GM23248 (cell line): ENCODE results near the gene SEZ6L. TPM values are rescaled to one million over a fixed set of nuclear protein-coding genes. Genes with fewer than 3 reads are reported as not detected.

Experiments used
- DNase-seq: peaks from one replicate; pipeline ENCODE4 v3.0.0-alpha.2; 2015
- H2AFZ ChIP-seq: fragments of 200-600 bp; sonication (generic); 2 replicates; pipeline ENCODE4 v1.6.1; 2016; ENCODE audit warnings: antibody characterized with exemption
- H3F3A ChIP-seq: fragments of 200-600 bp; sonication (generic); 2 replicates; pipeline ENCODE4 v1.6.1; 2016; ENCODE audit warnings: mild to moderate bottlenecking, antibody characterized with exemption, mixed run types; ENCODE audit not compliant: insufficient read depth
- H3K27ac ChIP-seq: fragments of 200-600 bp; sonication (generic); 2 replicates; pipeline ENCODE4 v1.5.1; 2016; ENCODE audit warnings: mild to moderate bottlenecking
- H3K27me3 ChIP-seq: fragments of 200-600 bp; sonication (generic); replicated peaks from 2 replicates; pipeline ENCODE4 v1.6.1; 2016; ENCODE audit warnings: mild to moderate bottlenecking; ENCODE audit not compliant: insufficient read depth
- H3K36me3 ChIP-seq: fragments of 200-600 bp; sonication (generic); 2 replicates; pipeline ENCODE4 v1.6.1; 2016; ENCODE audit warnings: low read depth, mild to moderate bottlenecking
- H3K4me1 ChIP-seq: fragments of 200-600 bp; sonication (generic); 2 replicates; pipeline ENCODE4 v1.6.1; 2016; ENCODE audit warnings: mild to moderate bottlenecking; ENCODE audit not compliant: insufficient read depth
- H3K4me2 ChIP-seq: fragments of 200-600 bp; sonication (generic); one replicate; pipeline ENCODE4 v1.6.1; 2016; ENCODE audit warnings: mild to moderate bottlenecking; ENCODE audit not compliant: unreplicated experiment
- H3K4me3 ChIP-seq: fragments of 200-600 bp; sonication (generic); 2 replicates; pipeline ENCODE4 v1.5.1; 2016; ENCODE audit warnings: mild to moderate bottlenecking
- H3K79me2 ChIP-seq: fragments of 200-600 bp; sonication (generic); 2 replicates; pipeline ENCODE4 v1.6.1; 2016; ENCODE audit warnings: mild to moderate bottlenecking; ENCODE audit not compliant: insufficient read depth
- H3K9ac ChIP-seq: fragments of 200-600 bp; sonication (generic); 2 replicates; pipeline ENCODE4 v1.6.1; 2016; ENCODE audit warnings: mild to moderate bottlenecking
- H3K9me2 ChIP-seq: fragments of 200-600 bp; sonication (generic); 2 replicates; pipeline ENCODE4 v1.6.1; 2016; ENCODE audit warnings: mixed run types, mild to moderate bottlenecking, moderate library complexity; ENCODE audit not compliant: insufficient read depth
- H3K9me3 ChIP-seq: fragments of 200-600 bp; sonication (generic); one replicate; pipeline ENCODE4 v1.6.1; 2017; ENCODE audit warnings: low read depth
- H4K20me1 ChIP-seq: fragments of 200-600 bp; sonication (generic); 2 replicates; pipeline ENCODE4 v1.6.0; 2016; ENCODE audit not compliant: insufficient read depth
- EZH2 ChIP-seq: fragments of 200-600 bp; sonication (generic); IDR thresholded peaks from 2 replicates; pipeline ENCODE4 v1.6.1; 2018; ENCODE audit warnings: antibody characterized with exemption, mild to moderate bottlenecking; ENCODE audit not compliant: insufficient read depth, poor library complexity, severe bottlenecking
- EZH2phosphoT487 ChIP-seq: fragments of 200-600 bp; sonication (generic); IDR thresholded peaks from 2 replicates; pipeline ENCODE4 v1.6.1; 2018; ENCODE audit warnings: antibody characterized with exemption, moderate library complexity, mild to moderate bottlenecking, low read depth; ENCODE audit not compliant: insufficient read depth
- WGBS, 2 experiments: methylation state at CpG; one replicate each; pipeline ENCODE4 v1.1.6; 2015 to 2017; ENCODE audit warnings: low lambda C conversion rate in 2 of 2, low coverage in 1 of 2; ENCODE audit errors: missing lambda C conversion rate in 2 of 2; 5-methylcytosine and 5-hydroxymethylcytosine counted together
- in situ Hi-C: fragments of 300-500 bp; cut with MboI; formaldehyde crosslinking; loops from 2 replicates; pipeline ENCODE4 v1.15.0; 2020
- polyA plus RNA-seq: library from polyadenylated mRNA; unstranded; fragments of >200 nt; fragmentation: Nextera tagmentation; extraction: Ambion mirVana; gene quantifications from 2 replicates; pipeline ENCODE4 v1.2.1, GENCODE V29; 2016
- total RNA-seq: library from RNA; depleted of rRNA; stranded (reverse); fragments of >200 nt; shearing (Covaris generic); gene quantifications from 2 replicates; pipeline ENCODE4 v1.2.3, GENCODE V29; 2014

SEZ6L gene
- total and polyA plus RNA-seq, 2 experiments from 2014 or later = under 0.01 to 0.18 TPM

GRCh38 chr22:26162926-26163325, 6.3 kb upstream of the SEZ6L start:
- Histone ChIP-seq H3K27ac (no peak overlapping the region), H4K20me1 (no peaks in the 10 kb centered on the region)
- 27 to 32% methylated on average over 4 of the region's 4 CpGs for WGBS, 2 experiments

GRCh38 chr22:26164174-26164573, 5.1 kb upstream of the SEZ6L start:
- Histone ChIP-seq H4K20me1 (no peaks in the 10 kb centered on the region), H3K9ac (no peak overlapping the region), H3K27me3 (peaks cover 5% of the 10 kb centered on the region; the same call in 1 of the 2 replicates), H3K27ac (no peak overlapping the region), H3K9me2 (no peaks in the 10 kb centered on the region), H3K4me3 (no peak overlapping the region), H3K36me3 (no peaks in the 10 kb centered on the region), H3K79me2 (no peaks in the 10 kb centered on the region), H3K4me2 (no peak overlapping the region), H2AFZ (no peak overlapping the region), H3F3A (no peaks in the 10 kb centered on the region), H3K9me3 (no peaks in the 10 kb centered on the region), H3K4me1 (no peaks in the 10 kb centered on the region)
- TF ChIP-seq EZH2phosphoT487 (no peak), EZH2 (no peak)
- 14 to 17% methylated on average over 8 of the region's 8 CpGs for WGBS, 2 experiments
- in situ Hi-C loops = no loop called here
- DNase-seq = no peak

More at GRCh38 chr22:26162926-26163325, 6.3 kb upstream of the SEZ6L start:
- Histone ChIP-seq H2AFZ (no peak overlapping the region), H3K36me3 (no peaks in the 10 kb centered on the region), H3K9ac (no peak overlapping the region), H3K9me3 (no peaks in the 10 kb centered on the region), H3K4me3 (no peak overlapping the region), H3K4me2 (no peak overlapping the region), H3F3A (no peaks in the 10 kb centered on the region), H3K79me2 (no peaks in the 10 kb centered on the region), H3K4me1 (no peaks in the 10 kb centered on the region), H3K27me3 (peaks cover 5% of the 10 kb centered on the region; the same call in 1 of the 2 replicates), H3K9me2 (no peaks in the 10 kb centered on the region)
- DNase-seq = no peak
- TF ChIP-seq EZH2phosphoT487 (no peak), EZH2 (no peak)
- in situ Hi-C loops = no loop called here

GRCh38 chr22:26168330-26168851, 871 bp upstream of the SEZ6L start:
- Histone ChIP-seq H2AFZ (no peak overlapping the region), H3K79me2 (no peaks in the 10 kb centered on the region), H3K36me3 (no peaks in the 10 kb centered on the region), H3K27me3 (peaks cover 24% of the 10 kb centered on the region), H3K27ac (no peak overlapping the region), H3K9ac (no peak overlapping the region), H3F3A (no peaks in the 10 kb centered on the region), H3K4me1 (no peaks in the 10 kb centered on the region), H3K9me3 (no peaks in the 10 kb centered on the region), H4K20me1 (no peaks in the 10 kb centered on the region), H3K4me3 (no peak overlapping the region), H3K4me2 (no peak overlapping the region), H3K9me2 (no peaks in the 10 kb centered on the region)
- in situ Hi-C loops = no loop called here
- no peak for DNase-seq
- TF ChIP-seq EZH2phosphoT487 = no peak
- peak; percentile 9 for TF ChIP-seq EZH2
- WGBS, 2 experiments = 61 to 64% methylated on average over 9 of the region's 9 CpGs

GRCh38 chr22:26168939-26169314, 335 bp upstream of the SEZ6L start:
- H3K9me2 ChIP-seq = no peaks in the 10 kb centered on the region
- TF ChIP-seq EZH2phosphoT487 (no peak), EZH2 (peak; percentile 7)
- peak overlapping the region; percentile 34; the same call in 1 of the 2 replicates for H2AFZ ChIP-seq
- H4K20me1 ChIP-seq = no peaks in the 10 kb centered on the region
- H3K27ac ChIP-seq = no peak overlapping the region
- no peaks in the 10 kb centered on the region for H3K4me1 ChIP-seq
- H3F3A ChIP-seq = no peaks in the 10 kb centered on the region
- no peaks in the 10 kb centered on the region for H3K36me3 ChIP-seq
- H3K9me3 ChIP-seq = no peaks in the 10 kb centered on the region
- WGBS, 2 experiments = 1 to 3% methylated on average over 15 of the region's 15 CpGs
- in situ Hi-C loops = no loop called here
- peak overlapping the region; percentile 51; the same call in 1 of the 2 replicates for H3K4me3 ChIP-seq
- peak overlapping the region; percentile 7 for H3K4me2 ChIP-seq
- peaks cover 24% of the 10 kb centered on the region for H3K27me3 ChIP-seq
- H3K9ac ChIP-seq = no peak overlapping the region
- H3K79me2 ChIP-seq = no peaks in the 10 kb centered on the region
- peak; percentile 39 for DNase-seq
